Neural cell (in vitro differentiated cells): ENCODE results near the gene DNAJA1. TPM values are rescaled to one million over a fixed set of nuclear protein-coding genes. Genes with fewer than 3 reads are reported as not detected.

ENCODE experiments used
- polyA plus RNA-seq: library from polyadenylated mRNA; depleted of rRNA; stranded (reverse); fragments of >200 nt; gene quantifications from 2 replicates; pipeline ENCODE4 v1.2.3, GENCODE V29; 2014

Gene DNAJA1
- polyA plus RNA-seq, 1 donor from 2014 or later: 547 TPM

Other genes with a start within 250 kb of the DNAJA1 start
- gene TMEM215, start 241.7 kb upstream of the DNAJA1 start, polyA plus RNA-seq: not detected in 2 replicates
- 45.6 and 46.4 TPM in 2 replicates for gene APTX, start 23.6 kb upstream of the DNAJA1 start, polyA plus RNA-seq
- gene SMU1, start 51.4 kb downstream of the DNAJA1 start, polyA plus RNA-seq: 25.4 and 27.4 TPM in 2 replicates
- 0.41 and 0.90 TPM in 2 replicates for gene B4GALT1, start 142.1 kb downstream of the DNAJA1 start, polyA plus RNA-seq
- not detected in 2 replicates for gene SPINK4, start 214.9 kb downstream of the DNAJA1 start, polyA plus RNA-seq
- 90.4 and 94.9 TPM in 2 replicates for gene BAG1, start 239.4 kb downstream of the DNAJA1 start, polyA plus RNA-seq
- 261 and 286 TPM in 2 replicates for gene CHMP5, start 239.8 kb downstream of the DNAJA1 start, polyA plus RNA-seq